ENCODE measurements around the gene GLB1L2.
"Not testable (repeated sequence)": the region's sequence is repeated elsewhere in the genome, so short reads cannot be mapped to it uniquely, and the experiment has no call there.

The GLB1L2 gene

DNA sequence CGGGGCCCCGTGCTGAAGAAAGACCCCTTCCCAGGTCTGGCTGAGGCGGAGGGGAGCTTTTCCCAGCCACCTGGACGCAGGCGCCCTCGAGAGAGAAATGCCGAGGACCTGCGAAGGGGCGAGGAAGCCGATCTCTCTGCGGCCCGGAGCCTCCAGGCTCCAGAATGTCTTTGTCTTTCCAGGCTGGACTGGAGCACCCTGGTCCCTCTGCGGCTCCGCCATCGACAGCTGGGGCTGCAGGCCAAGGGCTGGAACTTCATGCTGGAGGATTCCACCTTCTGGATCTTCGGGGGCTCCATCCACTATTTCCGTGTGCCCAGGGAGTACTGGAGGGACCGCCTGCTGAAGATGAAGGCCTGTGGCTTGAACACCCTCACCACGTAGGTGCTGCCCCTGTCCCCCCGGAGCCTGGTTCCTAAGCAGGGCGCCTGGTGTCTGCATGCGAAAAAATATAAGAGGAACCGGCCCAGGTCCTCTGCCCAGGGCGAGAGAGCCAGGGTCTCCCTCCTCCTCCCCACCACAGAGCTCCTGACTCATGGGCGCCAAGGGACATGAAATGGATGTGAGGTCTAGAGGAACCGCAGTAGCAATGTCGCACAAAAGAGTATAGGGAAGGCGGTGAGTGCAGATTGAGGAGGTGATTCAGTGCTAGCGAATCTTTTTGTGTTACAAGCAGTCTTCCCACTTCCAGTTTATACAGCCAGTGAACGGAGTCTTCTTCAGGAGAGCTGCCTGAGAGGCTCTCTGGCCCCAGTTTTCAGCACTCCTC is 11.0 kb downstream of the GLB1L2 start:
- TF ChIP-seq, protein P1, sequence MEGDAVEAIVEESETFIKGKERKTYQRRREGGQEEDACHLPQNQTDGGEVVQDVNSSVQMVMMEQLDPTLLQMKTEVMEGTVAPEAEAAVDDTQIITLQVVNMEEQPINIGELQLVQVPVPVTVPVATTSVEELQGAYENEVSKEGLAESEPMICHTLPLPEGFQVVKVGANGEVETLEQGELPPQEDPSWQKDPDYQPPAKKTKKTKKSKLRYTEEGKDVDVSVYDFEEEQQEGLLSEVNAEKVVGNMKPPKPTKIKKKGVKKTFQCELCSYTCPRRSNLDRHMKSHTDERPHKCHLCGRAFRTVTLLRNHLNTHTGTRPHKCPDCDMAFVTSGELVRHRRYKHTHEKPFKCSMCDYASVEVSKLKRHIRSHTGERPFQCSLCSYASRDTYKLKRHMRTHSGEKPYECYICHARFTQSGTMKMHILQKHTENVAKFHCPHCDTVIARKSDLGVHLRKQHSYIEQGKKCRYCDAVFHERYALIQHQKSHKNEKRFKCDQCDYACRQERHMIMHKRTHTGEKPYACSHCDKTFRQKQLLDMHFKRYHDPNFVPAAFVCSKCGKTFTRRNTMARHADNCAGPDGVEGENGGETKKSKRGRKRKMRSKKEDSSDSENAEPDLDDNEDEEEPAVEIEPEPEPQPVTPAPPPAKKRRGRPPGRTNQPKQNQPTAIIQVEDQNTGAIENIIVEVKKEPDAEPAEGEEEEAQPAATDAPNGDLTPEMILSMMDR (conservative IDR thresholded peaks at IDR 0.05; ENCODE audit: low read depth, low read length), result no peak
- no peak for DNase-seq (ENCODE audit: low read depth)
- no peak overlapping the region for H3K4me3 ChIP-seq (ENCODE audit: low read depth, low read length)

DNA sequence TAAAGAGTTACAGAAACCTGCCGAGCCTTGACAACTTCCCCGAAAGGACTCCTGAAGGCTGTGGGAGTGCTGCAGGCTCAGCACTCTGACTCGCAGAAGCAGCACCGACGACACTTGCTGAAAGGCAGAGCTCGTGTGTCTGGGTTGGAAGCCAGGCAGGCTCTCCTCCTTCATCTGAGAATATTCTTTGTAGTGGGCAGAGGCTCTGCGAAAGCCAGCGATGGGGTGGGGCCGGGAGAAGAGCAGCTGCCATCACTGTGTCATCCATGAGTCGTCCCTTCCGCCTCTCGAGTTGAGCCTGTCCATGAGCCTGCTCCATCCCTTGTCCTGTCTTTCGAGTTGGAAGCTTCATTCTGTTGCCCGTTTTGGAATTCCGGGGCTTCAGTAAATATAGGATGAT is 11.9 kb downstream of the GLB1L2 start:
- DNase-seq (ENCODE audit: low read depth), result no peak
- no peak overlapping the region for H3K4me3 ChIP-seq (ENCODE audit: low read depth, low read length)
- TF ChIP-seq, protein P1 (conservative IDR thresholded peaks at IDR 0.05; ENCODE audit: low read depth, low read length), result no peak

DNA sequence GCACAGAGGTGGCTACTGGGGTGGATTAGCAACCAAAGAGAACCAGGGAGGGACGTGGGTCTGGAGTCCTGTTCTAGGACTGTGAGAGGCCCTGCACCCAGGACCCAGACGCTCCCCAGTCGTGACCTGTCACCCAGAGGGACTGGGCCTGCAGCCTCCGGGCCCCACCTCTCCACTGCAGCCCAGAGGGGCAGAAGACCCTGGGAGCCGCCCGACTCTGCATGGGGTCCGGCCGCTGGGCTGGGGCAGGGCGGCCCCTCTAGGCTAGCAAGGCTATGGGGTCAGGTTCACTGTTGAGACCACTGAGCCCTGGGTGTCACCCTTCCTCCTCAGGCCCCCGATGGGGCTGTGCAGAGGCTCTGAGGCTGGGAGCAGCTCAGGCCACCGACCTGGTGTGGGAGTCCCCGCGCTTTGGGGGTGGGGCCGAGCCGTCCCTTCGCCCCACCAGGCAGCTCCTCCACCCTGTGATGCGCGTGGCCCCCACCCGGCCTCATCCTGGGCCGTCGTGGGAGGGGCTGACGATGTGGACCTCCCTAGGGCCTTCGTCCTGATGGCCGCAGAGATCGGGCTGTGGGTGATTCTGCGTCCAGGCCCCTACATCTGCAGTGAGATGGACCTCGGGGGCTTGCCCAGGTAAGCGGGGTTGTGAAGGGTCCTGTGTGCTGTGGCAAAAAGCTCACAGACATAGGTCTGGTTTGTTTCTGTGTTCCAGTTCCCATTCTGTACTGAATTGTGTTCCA is 12.9 kb downstream of the GLB1L2 start:
- H3K4me3 ChIP-seq (ENCODE audit: low read depth, low read length); DNase-seq (ENCODE audit: low read depth): not testable (repeated sequence)

DNA sequence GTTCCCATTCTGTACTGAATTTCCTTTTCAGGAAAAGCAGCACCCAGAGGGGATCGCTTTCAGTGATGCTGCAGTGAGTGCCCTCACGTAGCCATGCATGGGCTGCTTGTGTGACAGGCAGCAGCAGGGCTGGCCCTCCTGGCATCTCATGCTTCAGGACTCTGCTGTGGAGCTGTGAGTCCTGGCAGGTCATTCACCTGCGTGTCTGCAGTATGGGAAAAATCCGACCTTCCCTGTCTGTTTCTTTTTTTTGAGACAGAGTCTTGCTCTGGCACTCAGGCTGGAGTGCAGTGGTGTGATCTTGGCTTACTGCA is 13.4 kb downstream of the GLB1L2 start:
- no peak for DNase-seq (ENCODE audit: low read depth)
- TF ChIP-seq, protein P1 (conservative IDR thresholded peaks at IDR 0.05; ENCODE audit: low read depth, low read length), result no peak
- no peak overlapping the region for H3K4me3 ChIP-seq (ENCODE audit: low read depth, low read length)

DNA sequence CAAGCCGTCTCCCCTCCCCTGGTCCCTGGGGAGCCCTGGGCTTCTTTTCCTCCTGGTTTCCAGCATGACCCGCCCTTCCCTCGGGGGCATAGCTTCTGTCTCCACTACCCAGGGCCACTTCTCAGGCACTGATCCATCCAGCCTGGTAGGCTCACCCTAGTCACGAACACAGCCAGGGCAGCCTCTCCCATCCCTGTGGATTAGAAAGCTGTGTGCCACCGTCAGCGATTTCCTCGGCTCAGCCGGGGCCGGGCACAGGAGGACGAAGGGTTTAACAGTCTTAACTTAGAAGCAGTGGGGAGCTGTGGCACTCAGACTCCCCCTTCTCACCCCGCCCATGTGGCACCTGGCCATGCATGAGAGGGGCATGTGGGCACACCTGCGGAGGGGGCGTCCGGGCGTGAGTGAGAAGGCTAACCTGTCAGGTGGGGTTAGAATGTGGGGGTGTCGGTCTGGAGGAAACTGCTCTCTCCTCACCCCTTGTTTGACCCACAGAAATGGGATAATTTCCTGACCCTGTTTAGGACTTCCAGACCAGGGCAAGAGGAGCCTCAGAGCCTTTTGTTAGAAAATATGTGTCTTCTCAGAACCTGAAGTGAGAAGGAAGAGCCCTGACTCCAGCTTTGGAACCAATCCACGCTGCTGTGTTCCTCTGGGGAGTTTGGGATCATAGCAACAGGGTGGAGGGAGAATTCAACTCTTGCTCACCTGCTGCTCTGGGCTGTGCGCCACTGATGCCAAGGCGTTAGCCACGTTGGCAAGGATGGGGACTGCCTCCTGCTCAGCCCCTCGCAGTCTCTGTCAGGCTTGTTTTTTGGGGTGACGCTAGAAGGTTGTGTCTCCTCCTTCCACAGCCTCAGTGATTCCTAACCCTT is 14.6 kb downstream of the GLB1L2 start:
- no peak overlapping the region for H3K4me3 ChIP-seq (ENCODE audit: low read depth, low read length)
- TF ChIP-seq, protein P1 (conservative IDR thresholded peaks at IDR 0.05; ENCODE audit: low read depth, low read length), result no peak
- DNase-seq (ENCODE audit: low read depth), result no peak

DNA sequence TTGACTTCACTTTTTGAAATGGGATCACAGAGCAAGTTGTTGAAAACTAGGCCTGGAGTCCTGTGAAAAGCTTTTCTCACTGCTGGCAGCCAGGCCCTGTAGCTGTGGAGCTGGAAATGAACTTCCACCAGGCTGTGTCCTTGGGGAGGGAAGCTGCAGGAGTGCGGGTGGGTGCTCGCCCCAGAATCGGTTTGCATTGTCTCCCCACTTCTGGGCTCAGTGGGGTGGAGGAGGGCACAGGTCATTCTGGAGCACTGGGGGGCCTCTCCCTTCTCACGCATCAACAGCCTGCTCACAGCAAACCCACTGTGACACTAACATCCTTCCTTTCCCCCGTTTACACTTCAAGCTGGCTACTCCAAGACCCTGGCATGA is 15.2 kb downstream of the GLB1L2 start:
- TF ChIP-seq, protein P1 (conservative IDR thresholded peaks at IDR 0.05; ENCODE audit: low read depth, low read length), result no peak
- DNase-seq (ENCODE audit: low read depth), result no peak
- H3K4me3 ChIP-seq (ENCODE audit: low read depth, low read length), result no peak overlapping the region

DNA sequence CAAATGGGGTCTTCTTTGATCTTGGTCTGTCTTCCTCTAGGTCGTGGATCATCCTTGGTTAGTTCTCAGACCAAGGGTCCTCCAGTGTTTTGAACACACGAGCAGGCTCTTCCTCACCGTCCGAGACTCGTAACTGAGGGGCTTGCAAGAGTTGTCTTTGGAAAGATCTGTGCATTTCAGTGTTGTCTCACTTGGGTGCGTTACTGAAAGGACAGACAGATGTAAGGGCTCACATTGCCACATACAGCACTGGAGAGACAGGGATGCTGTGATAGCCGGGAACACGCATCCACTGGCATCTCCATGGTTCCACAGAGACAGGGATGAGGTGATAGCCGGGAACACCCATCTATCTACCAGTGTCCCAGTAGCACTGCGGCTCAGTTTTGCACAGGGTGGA is 15.7 kb downstream of the GLB1L2 start:
- TF ChIP-seq, protein P1 (conservative IDR thresholded peaks at IDR 0.05; ENCODE audit: low read depth, low read length), result no peak
- DNase-seq (ENCODE audit: low read depth), result no peak

More for the DNA sequence above, 15.7 kb downstream of the GLB1L2 start:
- no peak overlapping the region for H3K4me3 ChIP-seq (ENCODE audit: low read depth, low read length)
